ENCODE results near the gene CFB. TPM values are rescaled to one million over a fixed set of nuclear protein-coding genes. Genes with fewer than 3 reads are reported as not detected.

The CFB gene
- total and polyA plus RNA-seq, 2 donors (not counting 3 experiments of a cell fraction or from before 2014, with no cell fraction given): 0.87 to 1.5 TPM

DNA sequence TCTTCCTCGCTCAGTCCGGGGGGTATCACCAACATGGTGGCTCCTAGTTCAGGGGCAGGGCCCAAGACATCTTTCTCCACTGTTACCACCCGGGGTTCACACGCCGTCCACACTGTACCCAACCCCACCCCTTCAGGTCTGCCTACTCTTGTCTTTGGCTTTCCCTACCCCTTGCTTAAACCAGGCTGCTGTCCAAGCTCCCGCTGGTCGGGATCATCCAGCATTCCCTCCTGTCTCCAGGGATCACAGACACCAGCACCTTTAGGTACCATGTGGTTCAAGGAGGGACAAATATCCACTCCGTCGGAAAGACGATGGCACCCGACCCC is 12.5 kb downstream of the CFB start:
- FAIRE-seq: no peak
- intact Hi-C loops (cut with micrococcal nuclease): loop anchor here (2.0 to 10.0 kb wide), 3 partner anchors 124 to 219 kb away; partner anchors contain the start of genes AGPAT1 and RNF5
- dilution Hi-C loops (cut with MboI; ENCODE audit: extremely low pct_ligation_motif_present, low sequenced_read_pairs): no loop called here
- ChIA-PET POLR2A (no interaction called here), CTCF (interaction anchor here (0.8 to 1.2 kb wide), 3 partner anchors 13 to 60 kb away, joined by 3 to 4 read pairs (median 3); no protein-coding TSS in a partner anchor)
- H3K4me1 ChIP-seq (ENCODE audit: control insufficient read depth, extremely low read depth, insufficient read depth, low read length): peaks cover 17% of the 10 kb centered on the region
- no TSS peak for BruUV-seq (replicated peaks)
- H4K20me1 ChIP-seq (replicated peaks; ENCODE audit: control insufficient read depth, extremely low read depth, insufficient read depth, low read length): no peaks in the 10 kb centered on the region
- no peaks in the 10 kb centered on the region for H3K27me3 ChIP-seq (ENCODE audit: control insufficient read depth in 2 of 2, insufficient read depth in 2 of 2, low read length in 2 of 2)
- no peaks in the 10 kb centered on the region for H3K9me3 ChIP-seq (replicated peaks; ENCODE audit: control insufficient read depth, insufficient read depth, low read length)
- H3K27ac ChIP-seq (ENCODE audit: insufficient read depth, low read depth, low read length): peak overlapping the region; percentile 75
- H2AFZ ChIP-seq (ENCODE audit: low read depth, low read length): peak overlapping the region; percentile 76
- no peak for TF ChIP-seq GATA2 (IDR thresholded peaks at IDR 0.05; ENCODE audit: insufficient read depth, insufficient read length, low read depth, low read length)
- TF ChIP-seq, protein P1, sequence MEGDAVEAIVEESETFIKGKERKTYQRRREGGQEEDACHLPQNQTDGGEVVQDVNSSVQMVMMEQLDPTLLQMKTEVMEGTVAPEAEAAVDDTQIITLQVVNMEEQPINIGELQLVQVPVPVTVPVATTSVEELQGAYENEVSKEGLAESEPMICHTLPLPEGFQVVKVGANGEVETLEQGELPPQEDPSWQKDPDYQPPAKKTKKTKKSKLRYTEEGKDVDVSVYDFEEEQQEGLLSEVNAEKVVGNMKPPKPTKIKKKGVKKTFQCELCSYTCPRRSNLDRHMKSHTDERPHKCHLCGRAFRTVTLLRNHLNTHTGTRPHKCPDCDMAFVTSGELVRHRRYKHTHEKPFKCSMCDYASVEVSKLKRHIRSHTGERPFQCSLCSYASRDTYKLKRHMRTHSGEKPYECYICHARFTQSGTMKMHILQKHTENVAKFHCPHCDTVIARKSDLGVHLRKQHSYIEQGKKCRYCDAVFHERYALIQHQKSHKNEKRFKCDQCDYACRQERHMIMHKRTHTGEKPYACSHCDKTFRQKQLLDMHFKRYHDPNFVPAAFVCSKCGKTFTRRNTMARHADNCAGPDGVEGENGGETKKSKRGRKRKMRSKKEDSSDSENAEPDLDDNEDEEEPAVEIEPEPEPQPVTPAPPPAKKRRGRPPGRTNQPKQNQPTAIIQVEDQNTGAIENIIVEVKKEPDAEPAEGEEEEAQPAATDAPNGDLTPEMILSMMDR (IDR thresholded peaks at IDR 0.05; ENCODE audit: extremely low read depth in 1 of 2, insufficient read depth in 1 of 2, low read depth in 1 of 2, low read length in 2 of 2): no peak
- no peak for TF ChIP-seq POLR2A (IDR thresholded peaks at IDR 0.05; ENCODE audit: low read depth, low read length)
- TF ChIP-seq POLR2AphosphoS5 (IDR thresholded peaks at IDR 0.05; ENCODE audit: insufficient read depth, low read depth, low read length): no peak
- TF ChIP-seq, protein P2, sequence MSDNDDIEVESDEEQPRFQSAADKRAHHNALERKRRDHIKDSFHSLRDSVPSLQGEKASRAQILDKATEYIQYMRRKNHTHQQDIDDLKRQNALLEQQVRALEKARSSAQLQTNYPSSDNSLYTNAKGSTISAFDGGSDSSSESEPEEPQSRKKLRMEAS (IDR thresholded peaks at IDR 0.05; ENCODE audit: insufficient read depth, insufficient read length): no peak
- no peak for TF ChIP-seq EZH2 (IDR thresholded peaks at IDR 0.05; ENCODE audit: borderline replicate concordance, low read depth, low read length, severe bottlenecking)
- TF ChIP-seq FOS (IDR thresholded peaks at IDR 0.05; ENCODE audit: borderline replicate concordance, insufficient read depth, low read length): no peak
- TF ChIP-seq MYC (IDR thresholded peaks at IDR 0.05; ENCODE audit: low read depth, low read length): no peak
- TF ChIP-seq JUN (IDR thresholded peaks at IDR 0.05; ENCODE audit: borderline replicate concordance, insufficient read depth, insufficient read length, low read depth): no peak
- no peaks in the 10 kb centered on the region for H3K9me1 ChIP-seq (replicated peaks; ENCODE audit: control insufficient read depth, extremely low read depth, insufficient read depth, low read length)
- peak overlapping the region; percentile 77 for H3K4me2 ChIP-seq (ENCODE audit: insufficient read depth, low read length)
- peaks cover 25% of the 10 kb centered on the region for H3K79me2 ChIP-seq (ENCODE audit: control insufficient read depth, insufficient read depth, low read length)
- peak overlapping the region; percentile 87 for H3K9ac ChIP-seq (replicated peaks; ENCODE audit: extremely low read depth, insufficient read depth, low read length)
- no peak for DNase-seq (ENCODE audit: low read depth, low spot score)
- peak overlapping the region; percentile 66 to 84 (median 70) for H3K4me3 ChIP-seq (replicated peaks in 1 of 3; ENCODE audit: insufficient read depth in 1 of 3, low read depth in 1 of 3, low read length in 3 of 3)
- H3K36me3 ChIP-seq (ENCODE audit: control insufficient read depth in 2 of 2, extremely low read depth in 1 of 2, insufficient read depth in 2 of 2, low read length in 2 of 2): peaks cover 15 to 45% of the 10 kb centered on the region in 2 experiments
